GM23338 (cell line): ENCODE measurements around the gene PIM3. TPM values are rescaled to one million over a fixed set of nuclear protein-coding genes. Genes with fewer than 3 reads are reported as not detected.

Experiments
- ATAC-seq: fragments of 200-7000 bp; cut with Tn5 transposase; 3 replicates; pipeline ENCODE4 v1.9.1; 2020
- DNase-seq: peaks from one replicate; pipeline ENCODE4 v3.0.0-alpha.2; 2015; ENCODE audit warnings: low spot score
- H2AFZ ChIP-seq: fragments of 200-600 bp; sonication (generic); 2 replicates; pipeline ENCODE4 v1.8.0; 2016; ENCODE audit warnings: antibody characterized with exemption, mild to moderate bottlenecking, moderate library complexity
- H3F3A ChIP-seq: fragments of 200-600 bp; sonication (generic); replicated peaks from 2 replicates; pipeline ENCODE4 v1.8.0; 2017; ENCODE audit warnings: antibody characterized with exemption, mixed run types, low read depth
- H3K27ac ChIP-seq: fragments of 200-600 bp; sonication (generic); 2 replicates; pipeline ENCODE4 v1.6.1; 2016; ENCODE audit warnings: low read depth
- H3K27me3 ChIP-seq: fragments of 200-600 bp; sonication (generic); 2 replicates; pipeline ENCODE4 v1.8.0; 2016; ENCODE audit warnings: mild to moderate bottlenecking, mixed run types, moderate library complexity; ENCODE audit not compliant: insufficient read depth
- H3K36me3 ChIP-seq: fragments of 200-600 bp; sonication (generic); 2 replicates; pipeline ENCODE4 v1.8.0; 2016; ENCODE audit warnings: mild to moderate bottlenecking; ENCODE audit not compliant: insufficient read depth
- H3K4me1 ChIP-seq: fragments of 200-600 bp; sonication (generic); 2 replicates; pipeline ENCODE4 v1.8.0; 2016; ENCODE audit warnings: mild to moderate bottlenecking, moderate library complexity; ENCODE audit not compliant: insufficient read depth
- H3K4me2 ChIP-seq: fragments of 200-600 bp; sonication (generic); 2 replicates; pipeline ENCODE4 v1.7.1; 2017; ENCODE audit warnings: mixed run types
- H3K4me3 ChIP-seq: fragments of 200-600 bp; sonication (generic); 2 replicates; pipeline ENCODE4 v1.6.1; 2016; ENCODE audit warnings: mixed run types
- H3K79me2 ChIP-seq: fragments of 200-600 bp; sonication (generic); replicated peaks from 2 replicates; pipeline ENCODE4 v1.8.0; 2017; ENCODE audit warnings: mild to moderate bottlenecking; ENCODE audit not compliant: insufficient read depth
- H3K9me2 ChIP-seq: fragments of 200-600 bp; sonication (generic); 2 replicates; pipeline ENCODE4 v1.8.0; 2017; ENCODE audit not compliant: insufficient read depth
- H4K20me1 ChIP-seq: fragments of 200-600 bp; sonication (generic); replicated peaks from 2 replicates; pipeline ENCODE4 v1.8.0; 2017; ENCODE audit warnings: mild to moderate bottlenecking; ENCODE audit not compliant: insufficient read depth
- H3K27ac Mint-ChIP-seq: 2 replicates; pipeline ENCODE4 v1.8.0; 2020; ENCODE audit warnings: inconsistent platforms, mild to moderate bottlenecking, moderate library complexity, mixed read lengths
- H3K27me3 Mint-ChIP-seq: 3 replicates; pipeline ENCODE4 v1.8.0; 2022; ENCODE audit warnings: low read depth, mild to moderate bottlenecking, moderate library complexity, mixed read lengths, inconsistent platforms; ENCODE audit not compliant: insufficient read depth, poor library complexity
- H3K36me3 Mint-ChIP-seq: 3 replicates; pipeline ENCODE4 v1.8.0; 2021; ENCODE audit warnings: low read depth, mild to moderate bottlenecking, inconsistent platforms, moderate library complexity, mixed read lengths
- H3K4me1 Mint-ChIP-seq: 3 replicates; pipeline ENCODE4 v1.8.0; 2020; ENCODE audit warnings: mild to moderate bottlenecking, inconsistent platforms, mixed read lengths
- H3K4me3 Mint-ChIP-seq: 3 replicates; pipeline ENCODE4 v1.8.0; 2021; ENCODE audit warnings: moderate library complexity, mild to moderate bottlenecking, inconsistent platforms, mixed read lengths
- H3K9me3 Mint-ChIP-seq: 3 replicates; pipeline ENCODE4 v1.8.0; 2020; ENCODE audit warnings: moderate library complexity, mild to moderate bottlenecking, inconsistent platforms, mixed read lengths
- CREB1 ChIP-seq: fragments of 250-450 bp; sonication (Bioruptor Pico); IDR thresholded peaks from 2 replicates; pipeline ENCODE4 v1.5.0; 2020; ENCODE audit warnings: low read depth, mild to moderate bottlenecking, moderate library complexity
- EZH2 ChIP-seq: fragments of 200-600 bp; sonication (generic); IDR thresholded peaks from one replicate; pipeline ENCODE4 v1.8.0; 2017; ENCODE audit warnings: antibody characterized with exemption, mild to moderate bottlenecking, low read depth; ENCODE audit not compliant: unreplicated experiment
- EZH2phosphoT487 ChIP-seq: fragments of 200-600 bp; sonication (generic); IDR thresholded peaks from one replicate; pipeline ENCODE4 v1.8.1; 2018; ENCODE audit warnings: antibody characterized with exemption; ENCODE audit not compliant: unreplicated experiment
- JUNB ChIP-seq: IDR thresholded peaks from one replicate; pipeline ENCODE4 v1.6.1; 2016; ENCODE audit warnings: antibody characterized with exemption; ENCODE audit not compliant: unreplicated experiment
- POLR2AphosphoS5 ChIP-seq: IDR thresholded peaks from 2 replicates; pipeline ENCODE4 v1.6.1; 2016; ENCODE audit warnings: antibody characterized with exemption, low read depth
- STAT1 ChIP-seq: IDR thresholded peaks from one replicate; pipeline ENCODE4 v1.6.1; 2016; ENCODE audit warnings: antibody characterized with exemption; ENCODE audit not compliant: unreplicated experiment
- ZNF114 ChIP-seq: fragments of 250-450 bp; sonication (Bioruptor Pico); IDR thresholded peaks from 2 replicates; pipeline ENCODE4 v1.5.0; 2020; ENCODE audit warnings: mild to moderate bottlenecking, moderate library complexity
- polyA plus RNA-seq: library from polyadenylated mRNA; unstranded; fragments of >200 nt; fragmentation: Nextera tagmentation; extraction: Ambion mirVana; gene quantifications from 2 replicates; pipeline ENCODE4 v1.2.1, GENCODE V29; 2016
- total RNA-seq: library from RNA; depleted of rRNA; stranded (reverse); fragments of >200 nt; shearing (Covaris generic); gene quantifications from 2 replicates; pipeline ENCODE4 v1.2.3, GENCODE V29; 2014
- TF ChIP-seq, protein P1 (sequence below): IDR thresholded peaks from one replicate; pipeline ENCODE4 v1.6.1; 2018; ENCODE audit warnings: antibody characterized with exemption; ENCODE audit not compliant: unreplicated experiment
- TF ChIP-seq, protein P2 (sequence below), 2 experiments: fragments of 200-600 bp in 1 of 2; sonication (generic) in 1 of 2; conservative IDR thresholded peaks; 2 replicates each; pipeline versions ENCODE4 v1.5.1 to v1.6.1; 2016 to 2017; ENCODE audit warnings: antibody characterized with exemption in 2 of 2, low read depth in 2 of 2, mild to moderate bottlenecking in 2 of 2, moderate library complexity in 1 of 2
- TF ChIP-seq, protein P3 (sequence below): IDR thresholded peaks from 2 replicates; pipeline ENCODE4 v1.6.1; 2016; ENCODE audit warnings: antibody characterized with exemption

The PIM3 gene
- total and polyA plus RNA-seq, 2 experiments from 2014 or later, result 17.7 to 37.3 TPM

- TF ChIP-seq EZH2, result no peak
- TF ChIP-seq, protein P1, sequence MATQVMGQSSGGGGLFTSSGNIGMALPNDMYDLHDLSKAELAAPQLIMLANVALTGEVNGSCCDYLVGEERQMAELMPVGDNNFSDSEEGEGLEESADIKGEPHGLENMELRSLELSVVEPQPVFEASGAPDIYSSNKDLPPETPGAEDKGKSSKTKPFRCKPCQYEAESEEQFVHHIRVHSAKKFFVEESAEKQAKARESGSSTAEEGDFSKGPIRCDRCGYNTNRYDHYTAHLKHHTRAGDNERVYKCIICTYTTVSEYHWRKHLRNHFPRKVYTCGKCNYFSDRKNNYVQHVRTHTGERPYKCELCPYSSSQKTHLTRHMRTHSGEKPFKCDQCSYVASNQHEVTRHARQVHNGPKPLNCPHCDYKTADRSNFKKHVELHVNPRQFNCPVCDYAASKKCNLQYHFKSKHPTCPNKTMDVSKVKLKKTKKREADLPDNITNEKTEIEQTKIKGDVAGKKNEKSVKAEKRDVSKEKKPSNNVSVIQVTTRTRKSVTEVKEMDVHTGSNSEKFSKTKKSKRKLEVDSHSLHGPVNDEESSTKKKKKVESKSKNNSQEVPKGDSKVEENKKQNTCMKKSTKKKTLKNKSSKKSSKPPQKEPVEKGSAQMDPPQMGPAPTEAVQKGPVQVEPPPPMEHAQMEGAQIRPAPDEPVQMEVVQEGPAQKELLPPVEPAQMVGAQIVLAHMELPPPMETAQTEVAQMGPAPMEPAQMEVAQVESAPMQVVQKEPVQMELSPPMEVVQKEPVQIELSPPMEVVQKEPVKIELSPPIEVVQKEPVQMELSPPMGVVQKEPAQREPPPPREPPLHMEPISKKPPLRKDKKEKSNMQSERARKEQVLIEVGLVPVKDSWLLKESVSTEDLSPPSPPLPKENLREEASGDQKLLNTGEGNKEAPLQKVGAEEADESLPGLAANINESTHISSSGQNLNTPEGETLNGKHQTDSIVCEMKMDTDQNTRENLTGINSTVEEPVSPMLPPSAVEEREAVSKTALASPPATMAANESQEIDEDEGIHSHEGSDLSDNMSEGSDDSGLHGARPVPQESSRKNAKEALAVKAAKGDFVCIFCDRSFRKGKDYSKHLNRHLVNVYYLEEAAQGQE, result no peak
- TF ChIP-seq EZH2phosphoT487, result no peak
- TF ChIP-seq, protein P2, sequence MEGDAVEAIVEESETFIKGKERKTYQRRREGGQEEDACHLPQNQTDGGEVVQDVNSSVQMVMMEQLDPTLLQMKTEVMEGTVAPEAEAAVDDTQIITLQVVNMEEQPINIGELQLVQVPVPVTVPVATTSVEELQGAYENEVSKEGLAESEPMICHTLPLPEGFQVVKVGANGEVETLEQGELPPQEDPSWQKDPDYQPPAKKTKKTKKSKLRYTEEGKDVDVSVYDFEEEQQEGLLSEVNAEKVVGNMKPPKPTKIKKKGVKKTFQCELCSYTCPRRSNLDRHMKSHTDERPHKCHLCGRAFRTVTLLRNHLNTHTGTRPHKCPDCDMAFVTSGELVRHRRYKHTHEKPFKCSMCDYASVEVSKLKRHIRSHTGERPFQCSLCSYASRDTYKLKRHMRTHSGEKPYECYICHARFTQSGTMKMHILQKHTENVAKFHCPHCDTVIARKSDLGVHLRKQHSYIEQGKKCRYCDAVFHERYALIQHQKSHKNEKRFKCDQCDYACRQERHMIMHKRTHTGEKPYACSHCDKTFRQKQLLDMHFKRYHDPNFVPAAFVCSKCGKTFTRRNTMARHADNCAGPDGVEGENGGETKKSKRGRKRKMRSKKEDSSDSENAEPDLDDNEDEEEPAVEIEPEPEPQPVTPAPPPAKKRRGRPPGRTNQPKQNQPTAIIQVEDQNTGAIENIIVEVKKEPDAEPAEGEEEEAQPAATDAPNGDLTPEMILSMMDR (conservative IDR thresholded peaks at IDR 0.05; ENCODE audit: low read depth in 2 of 2), result no peak
These were observed 9.4 kb downstream of the PIM3 start (continued) for GRCh38 chr22:49969751-49970527.

DNA sequence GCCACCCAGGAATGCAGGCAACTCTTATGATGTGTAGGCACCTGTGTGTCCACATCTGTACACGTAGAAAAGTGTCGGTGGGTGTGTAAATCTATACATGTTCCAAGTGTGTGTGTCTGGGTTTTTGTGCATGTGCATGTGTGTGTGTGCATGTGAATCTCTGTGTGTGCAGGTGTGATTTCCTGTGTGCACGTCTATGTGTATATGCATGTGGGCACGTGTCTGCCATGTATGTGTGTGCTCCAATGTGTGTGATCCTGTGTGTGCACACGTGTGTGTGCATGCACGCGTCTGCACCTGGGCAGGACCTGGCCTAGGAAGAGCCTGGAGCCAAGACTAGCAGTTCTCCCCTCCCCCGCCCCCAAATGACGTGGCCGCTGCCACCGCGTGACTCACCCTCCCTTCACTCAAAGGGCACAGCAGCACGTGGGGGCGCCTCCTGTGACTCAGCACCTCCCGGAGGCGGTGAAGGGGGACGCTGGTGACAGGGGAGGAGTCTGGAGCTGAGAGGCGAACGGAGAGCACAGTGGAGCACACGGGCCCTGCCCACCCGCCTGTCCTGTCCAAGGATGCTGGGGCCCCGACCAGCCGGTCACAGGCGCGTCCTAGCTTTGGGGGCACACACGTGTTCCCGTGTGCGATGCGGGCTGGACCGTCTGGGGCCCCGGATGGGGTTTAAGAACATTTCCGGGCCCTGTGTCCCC lies 10.1 kb downstream of the PIM3 start:
- H3K4me1 ChIP-seq, result no peaks in the 10 kb centered on the region
- no peaks in the 10 kb centered on the region for H4K20me1 ChIP-seq
- H3K4me2 ChIP-seq, result peak overlapping the region; percentile 85
- TF ChIP-seq, protein P3, sequence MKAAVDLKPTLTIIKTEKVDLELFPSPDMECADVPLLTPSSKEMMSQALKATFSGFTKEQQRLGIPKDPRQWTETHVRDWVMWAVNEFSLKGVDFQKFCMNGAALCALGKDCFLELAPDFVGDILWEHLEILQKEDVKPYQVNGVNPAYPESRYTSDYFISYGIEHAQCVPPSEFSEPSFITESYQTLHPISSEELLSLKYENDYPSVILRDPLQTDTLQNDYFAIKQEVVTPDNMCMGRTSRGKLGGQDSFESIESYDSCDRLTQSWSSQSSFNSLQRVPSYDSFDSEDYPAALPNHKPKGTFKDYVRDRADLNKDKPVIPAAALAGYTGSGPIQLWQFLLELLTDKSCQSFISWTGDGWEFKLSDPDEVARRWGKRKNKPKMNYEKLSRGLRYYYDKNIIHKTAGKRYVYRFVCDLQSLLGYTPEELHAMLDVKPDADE, result no peak
- TF ChIP-seq POLR2AphosphoS5 (peak; percentile 41; the same call in 1 of the 2 replicates), EZH2phosphoT487 (no peak), STAT1 (no peak), CREB1 (CRISPR knock-in tag) (peak; percentile 91), ZNF114 (CRISPR knock-in tag) (no peak), EZH2 (no peak), JUNB (no peak)
- TF ChIP-seq, protein P1, result no peak
- Mint-ChIP-seq H3K4me3 (peak overlapping the region; percentile 64), H3K4me1 (peaks cover 9% of the 10 kb centered on the region), H3K27ac (peak overlapping the region; percentile 53; the same call in 1 of the 2 replicates), H3K9me3 (no peaks in the 10 kb centered on the region; the same call in 2 of the 3 replicates), H3K36me3 (no peaks in the 10 kb centered on the region), H3K27me3 (peaks cover 15% of the 10 kb centered on the region)
- no peaks in the 10 kb centered on the region for H3K9me2 ChIP-seq
- peak overlapping the region; percentile 55 for H3K4me3 ChIP-seq
- H3K27ac ChIP-seq, result no peak overlapping the region
- H2AFZ ChIP-seq, result peak overlapping the region; percentile 88
- H3K36me3 ChIP-seq, result no peaks in the 10 kb centered on the region
- peaks cover 10% of the 10 kb centered on the region; the same call in 1 of the 2 replicates for H3F3A ChIP-seq
- ATAC-seq (peak; percentile 53), DNase-seq (peak; percentile 87)
- H3K27me3 ChIP-seq, result peaks cover 32% of the 10 kb centered on the region
- H3K79me2 ChIP-seq, result no peaks in the 10 kb centered on the region
